Measurements from ENCODE around the gene SYNE2. TPM values are rescaled to one million over a fixed set of nuclear protein-coding genes. Genes with fewer than 3 reads are reported as not detected.
A peak's percentile ranks its signal among the peaks of the same experiment; 100 is the strongest.

The SYNE2 gene
- total RNA-seq, 1 donor = 13.4 TPM

DNA sequence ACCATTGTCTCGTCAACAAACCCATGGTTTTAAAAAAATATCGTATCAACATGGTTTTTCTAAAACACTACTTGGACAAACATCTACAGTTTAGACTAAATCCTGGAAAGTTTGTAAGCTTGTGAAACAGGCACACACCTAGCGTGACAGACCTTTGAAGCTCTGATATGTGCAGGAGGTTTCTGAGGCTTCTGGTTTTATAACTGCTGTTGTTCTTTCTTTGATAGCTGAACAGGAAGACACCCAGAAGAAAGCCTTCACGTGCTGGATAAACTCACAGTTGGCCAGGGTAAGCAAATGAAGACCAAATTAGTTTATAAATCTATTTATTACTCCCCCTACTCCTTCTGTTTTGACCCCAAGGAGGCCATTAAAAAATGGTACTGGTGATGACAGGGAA, 87.6 kb downstream of the SYNE2 start:
- H3K4me3 ChIP-seq (ENCODE audit: low read depth, low read length) = no peak overlapping the region
- DNase-seq (ENCODE audit: low read depth) = no peak
- TF ChIP-seq, protein P1, sequence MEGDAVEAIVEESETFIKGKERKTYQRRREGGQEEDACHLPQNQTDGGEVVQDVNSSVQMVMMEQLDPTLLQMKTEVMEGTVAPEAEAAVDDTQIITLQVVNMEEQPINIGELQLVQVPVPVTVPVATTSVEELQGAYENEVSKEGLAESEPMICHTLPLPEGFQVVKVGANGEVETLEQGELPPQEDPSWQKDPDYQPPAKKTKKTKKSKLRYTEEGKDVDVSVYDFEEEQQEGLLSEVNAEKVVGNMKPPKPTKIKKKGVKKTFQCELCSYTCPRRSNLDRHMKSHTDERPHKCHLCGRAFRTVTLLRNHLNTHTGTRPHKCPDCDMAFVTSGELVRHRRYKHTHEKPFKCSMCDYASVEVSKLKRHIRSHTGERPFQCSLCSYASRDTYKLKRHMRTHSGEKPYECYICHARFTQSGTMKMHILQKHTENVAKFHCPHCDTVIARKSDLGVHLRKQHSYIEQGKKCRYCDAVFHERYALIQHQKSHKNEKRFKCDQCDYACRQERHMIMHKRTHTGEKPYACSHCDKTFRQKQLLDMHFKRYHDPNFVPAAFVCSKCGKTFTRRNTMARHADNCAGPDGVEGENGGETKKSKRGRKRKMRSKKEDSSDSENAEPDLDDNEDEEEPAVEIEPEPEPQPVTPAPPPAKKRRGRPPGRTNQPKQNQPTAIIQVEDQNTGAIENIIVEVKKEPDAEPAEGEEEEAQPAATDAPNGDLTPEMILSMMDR (IDR thresholded peaks at IDR 0.05; ENCODE audit: insufficient read depth, low read depth, low read length) = no peak

DNA sequence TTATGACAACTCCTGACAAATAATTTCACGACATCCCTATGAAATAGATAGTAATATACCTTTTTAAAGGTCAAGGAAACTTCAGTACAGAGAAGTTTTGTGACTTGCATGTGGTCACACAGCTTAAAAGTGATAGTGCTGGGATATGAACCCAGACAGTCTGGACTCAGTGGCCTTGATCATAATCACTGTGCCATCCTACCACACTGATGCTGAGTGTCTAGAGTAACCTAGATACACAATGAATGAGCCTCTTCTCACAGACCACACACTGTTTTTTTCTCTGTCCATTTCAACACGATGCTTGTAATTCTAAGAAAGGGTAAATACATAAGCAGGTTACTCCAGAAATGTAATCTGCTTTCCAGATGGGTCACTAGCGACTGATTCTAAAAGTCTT, 88.2 kb downstream of the SYNE2 start:
- H3K4me3 ChIP-seq (ENCODE audit: low read depth, low read length) = no peak overlapping the region
- TF ChIP-seq, protein P1 (IDR thresholded peaks at IDR 0.05; ENCODE audit: insufficient read depth, low read depth, low read length) = no peak
- no peak for DNase-seq (ENCODE audit: low read depth)

DNA sequence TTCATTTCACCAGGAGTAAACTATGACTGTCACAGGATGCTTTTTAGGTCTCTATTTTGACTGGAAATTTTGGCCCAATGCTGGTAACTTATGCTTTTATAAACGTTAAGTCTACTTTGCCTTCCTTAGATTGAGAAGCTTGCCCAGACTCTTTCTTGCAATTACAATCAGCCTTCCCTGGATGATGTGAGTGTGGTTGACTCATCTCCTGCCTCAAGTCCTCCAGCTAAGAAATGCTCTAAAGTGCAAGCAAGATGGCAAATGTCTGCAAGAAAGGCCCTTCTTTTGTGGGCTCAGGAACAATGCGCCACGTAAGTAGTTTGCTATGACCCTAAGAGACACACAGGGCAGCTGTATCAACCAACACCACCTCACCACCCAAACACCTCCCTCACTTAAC, 96.9 kb downstream of the SYNE2 start:
- no peak overlapping the region for H3K4me3 ChIP-seq (ENCODE audit: low read depth, low read length)
- DNase-seq (ENCODE audit: low read depth) = peak; percentile 9
- TF ChIP-seq, protein P1 (IDR thresholded peaks at IDR 0.05; ENCODE audit: insufficient read depth, low read depth, low read length) = no peak

DNA sequence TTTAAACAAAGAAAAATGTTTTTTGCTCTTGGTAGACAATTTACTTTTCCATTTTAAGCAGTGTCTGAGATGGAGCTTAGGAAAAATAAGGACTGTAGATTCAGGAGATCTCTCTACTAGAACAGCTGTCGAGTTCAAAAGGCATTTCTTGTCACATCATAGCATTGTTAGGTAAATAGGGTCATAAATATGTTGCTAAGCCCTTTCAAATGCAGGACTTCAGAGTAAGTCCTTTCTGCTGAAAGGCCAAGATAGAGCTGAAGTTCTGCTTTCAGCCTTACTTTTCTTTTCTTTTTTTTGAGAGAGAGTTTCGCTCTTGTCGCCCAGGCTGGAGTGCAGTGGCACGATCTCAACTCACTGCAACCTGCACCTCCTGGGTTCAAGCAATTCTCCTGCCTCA, 98.2 kb downstream of the SYNE2 start:
- TF ChIP-seq, protein P1 (IDR thresholded peaks at IDR 0.05; ENCODE audit: insufficient read depth, low read depth, low read length) = no peak
- no peak overlapping the region for H3K4me3 ChIP-seq (ENCODE audit: low read depth, low read length)
- no peak for DNase-seq (ENCODE audit: low read depth)

DNA sequence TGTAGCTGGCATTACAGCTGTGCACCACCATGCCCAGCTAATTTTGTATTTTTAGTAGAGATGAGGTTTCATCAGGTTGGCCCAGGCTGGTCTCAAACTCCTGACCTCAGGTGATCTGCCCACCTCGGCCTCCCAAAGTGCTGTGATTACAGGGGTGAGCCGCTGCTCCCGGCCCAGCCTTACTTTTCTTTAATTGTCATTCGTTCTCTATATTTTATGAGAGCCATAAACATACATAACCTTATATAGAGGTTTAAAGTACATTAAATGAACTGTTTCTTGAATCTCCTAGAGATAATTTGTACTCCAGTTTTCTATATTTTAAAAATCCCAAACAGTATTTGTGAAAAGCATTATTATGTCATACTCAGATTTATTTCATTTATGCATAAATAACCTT, 98.6 kb downstream of the SYNE2 start:
- TF ChIP-seq, protein P1 (IDR thresholded peaks at IDR 0.05; ENCODE audit: insufficient read depth, low read depth, low read length) = no peak
- H3K4me3 ChIP-seq (ENCODE audit: low read depth, low read length) = no peak overlapping the region
- no peak for DNase-seq (ENCODE audit: low read depth)

DNA sequence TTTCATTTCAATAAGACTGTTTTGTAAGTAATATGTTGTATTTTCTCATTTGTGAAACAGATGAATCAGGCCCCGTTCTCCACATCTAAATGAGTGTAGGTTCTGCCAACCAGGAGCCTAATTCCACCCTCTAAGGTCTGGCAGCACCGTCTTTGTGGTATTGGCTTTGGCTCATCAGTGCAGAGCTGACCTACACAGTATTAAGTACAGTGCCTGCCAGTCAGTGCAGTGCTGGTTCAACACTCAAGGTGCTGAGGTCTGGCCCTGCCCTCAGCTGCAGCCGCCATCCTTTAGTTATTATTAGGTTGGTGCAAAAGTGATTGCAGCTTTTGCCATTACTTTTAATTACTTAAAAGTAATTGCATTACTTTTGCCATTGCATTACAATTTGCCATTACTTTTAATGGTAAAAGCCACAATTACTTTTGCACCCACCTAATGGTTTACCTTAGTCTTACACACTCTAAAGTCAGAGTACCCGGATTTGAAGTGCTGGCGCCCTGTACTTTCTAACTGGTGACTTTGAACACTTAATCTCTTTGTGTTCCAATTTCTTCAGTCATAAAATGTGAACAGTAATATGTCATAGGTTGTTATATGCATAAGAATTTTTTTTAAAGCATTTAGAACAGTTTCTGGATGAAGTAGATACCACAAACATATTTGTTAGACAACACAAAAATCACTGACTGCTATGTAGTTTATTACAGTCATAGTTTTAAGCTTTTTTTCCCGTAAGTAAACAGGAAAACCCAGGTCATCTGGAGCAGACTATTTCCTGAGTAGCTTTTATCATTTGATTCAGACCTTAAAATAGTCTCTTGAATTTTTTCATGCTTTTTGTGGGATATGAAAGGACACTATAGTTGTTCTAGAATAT, 99.5 kb downstream of the SYNE2 start:
- TF ChIP-seq, protein P1 (IDR thresholded peaks at IDR 0.05; ENCODE audit: insufficient read depth, low read depth, low read length) = no peak
- no peak overlapping the region for H3K4me3 ChIP-seq (ENCODE audit: low read depth, low read length)
- DNase-seq (ENCODE audit: low read depth) = no peak
